DND-41 (cell line): Measurements from ENCODE around the gene POU6F2.

ENCODE experiments used
- ATAC-seq: fragments of 200-7000 bp; cut with Tn5 transposase; 3 replicates; pipeline ENCODE4 v1.9.1; 2021; ENCODE audit warnings: low read depth; ENCODE audit not compliant: insufficient read depth
- DNase-seq: peaks from one replicate; pipeline ENCODE4 v3.0.0-alpha.2; 2020
- H2AFZ ChIP-seq: 2 replicates; pipeline ENCODE4 v1.6.0; 2012; ENCODE audit warnings: low read depth, low read length
- H3K27ac ChIP-seq: 2 replicates; pipeline ENCODE4 v1.5.1; 2012; ENCODE audit warnings: low read length, inconsistent platforms
- H3K27me3 ChIP-seq: fragments of 200-600 bp; sonication (generic); 2 replicates; pipeline ENCODE4 v1.6.0; 2012; ENCODE audit warnings: low read length, mild to moderate bottlenecking, inconsistent platforms; ENCODE audit not compliant: insufficient read depth, poor library complexity
- H3K36me3 ChIP-seq: 2 replicates; pipeline ENCODE4 v1.5.1; 2012; ENCODE audit warnings: low read length, inconsistent platforms; ENCODE audit not compliant: insufficient read depth
- H3K4me1 ChIP-seq: 2 replicates; pipeline ENCODE4 v1.5.1; 2012; ENCODE audit warnings: mild to moderate bottlenecking, low read length; ENCODE audit not compliant: insufficient read depth
- H3K4me2 ChIP-seq: 2 replicates; pipeline ENCODE4 v1.6.0; 2012; ENCODE audit warnings: mild to moderate bottlenecking, moderate library complexity, low read length, inconsistent platforms; ENCODE audit not compliant: insufficient read depth
- H3K4me3 ChIP-seq, 2 experiments: fragments of 200-600 bp in 1 of 2; shearing (Covaris generic) in 1 of 2; 2 replicates each; pipeline ENCODE4 v1.5.1; 2012 to 2016; ENCODE audit warnings: inconsistent platforms in 2 of 2, low read length in 2 of 2, mild to moderate bottlenecking in 2 of 2, low read depth in 1 of 2, moderate library complexity in 1 of 2
- H3K79me2 ChIP-seq: 2 replicates; pipeline ENCODE4 v1.6.0; 2012; ENCODE audit warnings: low read length, inconsistent platforms; ENCODE audit not compliant: insufficient read depth
- H3K9ac ChIP-seq: 2 replicates; pipeline ENCODE4 v1.6.0; 2012; ENCODE audit warnings: low read depth, mild to moderate bottlenecking, inconsistent platforms, low read length, moderate library complexity
- H3K9me3 ChIP-seq: 2 replicates; pipeline ENCODE4 v1.5.1; 2012; ENCODE audit warnings: low read length, moderate library complexity, mild to moderate bottlenecking, inconsistent platforms; ENCODE audit not compliant: insufficient read depth, severe bottlenecking
- H4K20me1 ChIP-seq: 2 replicates; pipeline ENCODE4 v1.6.0; 2012; ENCODE audit warnings: low read length; ENCODE audit not compliant: insufficient read depth
- EZH2 ChIP-seq: IDR thresholded peaks from 3 replicates; pipeline ENCODE4 v1.6.1; 2012; ENCODE audit warnings: borderline replicate concordance, low read depth, mild to moderate bottlenecking, moderate library complexity, low read length, inconsistent platforms; ENCODE audit not compliant: severe bottlenecking
- TF ChIP-seq, protein P1 (sequence below): IDR thresholded peaks from 2 replicates; pipeline ENCODE4 v1.5.1; 2012; ENCODE audit warnings: borderline replicate concordance, low read length, moderate library complexity, mild to moderate bottlenecking; ENCODE audit not compliant: poor library complexity, severe bottlenecking; ENCODE audit errors: extremely low read depth

The POU6F2 gene

DNA sequence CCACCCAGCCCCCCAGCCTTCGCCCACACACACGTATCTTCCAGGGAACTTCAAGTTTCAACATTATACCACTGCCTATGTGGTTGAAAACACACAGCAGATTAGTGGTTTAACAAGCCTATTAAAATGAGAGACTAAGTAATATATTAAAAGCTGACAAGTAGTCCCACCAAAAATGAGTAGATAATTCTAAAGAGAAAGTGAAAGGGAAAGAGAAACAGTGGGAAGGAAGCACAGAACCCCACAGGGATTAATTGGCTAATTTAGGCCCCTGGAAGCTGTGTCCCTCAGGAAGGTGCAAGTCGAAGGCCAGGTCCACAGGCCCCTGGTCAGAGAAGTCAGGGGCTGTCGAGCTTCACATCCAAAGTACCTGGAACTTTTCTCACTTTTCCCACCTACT lies 378.0 kb downstream of the POU6F2 start:
- H3K27ac ChIP-seq = no peak overlapping the region

DNA sequence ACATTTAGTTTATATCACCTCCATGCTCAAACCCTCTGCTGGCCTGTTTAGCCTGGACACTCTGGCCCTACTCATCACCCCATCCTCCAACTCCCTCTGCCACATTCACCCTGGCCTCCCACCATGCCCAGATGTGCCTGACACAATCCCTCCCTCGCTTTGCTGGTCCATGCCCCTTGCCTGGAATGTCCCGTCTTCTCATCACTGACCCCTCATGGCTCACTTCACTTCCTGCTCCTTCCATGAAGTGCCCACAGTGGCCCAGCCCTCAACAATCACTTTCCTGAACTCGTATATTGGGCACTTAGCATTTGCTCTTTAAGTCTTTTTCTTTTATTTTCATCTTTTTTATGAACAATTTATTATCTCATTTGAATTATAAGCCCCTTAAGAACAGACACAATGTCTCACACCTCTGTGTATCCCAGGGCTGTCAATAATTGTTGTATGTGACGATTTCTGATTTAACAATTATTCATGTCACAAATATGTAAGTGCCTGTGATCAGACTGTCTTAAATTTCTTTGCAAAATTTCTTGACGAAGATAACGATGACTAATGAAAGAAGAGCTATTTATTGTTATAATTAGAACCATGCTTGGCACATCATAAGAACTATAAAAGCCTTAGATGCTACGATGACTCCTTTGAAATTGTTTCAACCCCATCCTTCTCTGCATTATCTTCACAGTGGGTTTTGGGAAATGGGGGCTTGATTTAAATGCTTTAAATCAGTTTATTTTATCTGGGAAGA lies 378.6 kb downstream of the POU6F2 start:
- peaks cover 20% of the 10 kb centered on the region for H3K27me3 ChIP-seq
- no peaks in the 10 kb centered on the region for H3K9me3 ChIP-seq
- H3K4me1 ChIP-seq = peaks cover 8% of the 10 kb centered on the region
- H4K20me1 ChIP-seq = no peaks in the 10 kb centered on the region
- H3K36me3 ChIP-seq = no peaks in the 10 kb centered on the region
- H3K27ac ChIP-seq = no peak overlapping the region
- H3K4me3 ChIP-seq = no peak overlapping the region
- TF ChIP-seq, protein P1, sequence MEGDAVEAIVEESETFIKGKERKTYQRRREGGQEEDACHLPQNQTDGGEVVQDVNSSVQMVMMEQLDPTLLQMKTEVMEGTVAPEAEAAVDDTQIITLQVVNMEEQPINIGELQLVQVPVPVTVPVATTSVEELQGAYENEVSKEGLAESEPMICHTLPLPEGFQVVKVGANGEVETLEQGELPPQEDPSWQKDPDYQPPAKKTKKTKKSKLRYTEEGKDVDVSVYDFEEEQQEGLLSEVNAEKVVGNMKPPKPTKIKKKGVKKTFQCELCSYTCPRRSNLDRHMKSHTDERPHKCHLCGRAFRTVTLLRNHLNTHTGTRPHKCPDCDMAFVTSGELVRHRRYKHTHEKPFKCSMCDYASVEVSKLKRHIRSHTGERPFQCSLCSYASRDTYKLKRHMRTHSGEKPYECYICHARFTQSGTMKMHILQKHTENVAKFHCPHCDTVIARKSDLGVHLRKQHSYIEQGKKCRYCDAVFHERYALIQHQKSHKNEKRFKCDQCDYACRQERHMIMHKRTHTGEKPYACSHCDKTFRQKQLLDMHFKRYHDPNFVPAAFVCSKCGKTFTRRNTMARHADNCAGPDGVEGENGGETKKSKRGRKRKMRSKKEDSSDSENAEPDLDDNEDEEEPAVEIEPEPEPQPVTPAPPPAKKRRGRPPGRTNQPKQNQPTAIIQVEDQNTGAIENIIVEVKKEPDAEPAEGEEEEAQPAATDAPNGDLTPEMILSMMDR = no peak
- TF ChIP-seq EZH2 = no peak
- ATAC-seq (no peak), DNase-seq (no peak)
- H3K4me2 ChIP-seq = no peak overlapping the region; the same call in 1 of the 2 replicates
- H3K79me2 ChIP-seq = no peaks in the 10 kb centered on the region
- H2AFZ ChIP-seq = no peak overlapping the region; the same call in 1 of the 2 replicates
- H3K9ac ChIP-seq = no peak overlapping the region

More for the DNA sequence above, 378.0 kb downstream of the POU6F2 start:
- Histone ChIP-seq H3K79me2 (no peaks in the 10 kb centered on the region), H3K4me1 (peaks cover 8% of the 10 kb centered on the region), H3K36me3 (no peaks in the 10 kb centered on the region), H3K9me3 (no peaks in the 10 kb centered on the region), H4K20me1 (no peaks in the 10 kb centered on the region), H2AFZ (peak overlapping the region; percentile 54), H3K4me2 (peak overlapping the region; percentile 32; the same call in 1 of the 2 replicates), H3K4me3 (no peak overlapping the region), H3K9ac (no peak overlapping the region), H3K27me3 (peaks cover 13% of the 10 kb centered on the region)
- ATAC-seq = peak; percentile 58; the same call in 2 of the 3 replicates
- DNase-seq = no peak
- TF ChIP-seq EZH2 = no peak
- TF ChIP-seq, protein P1 = no peak

GRCh38 chr7:39357648-39358047 lies 379.9 kb downstream of the POU6F2 start:
- no peaks in the 10 kb centered on the region for H3K36me3 ChIP-seq
- H3K27me3 ChIP-seq = peaks cover 26% of the 10 kb centered on the region
- ATAC-seq (no peak), DNase-seq (peak; percentile 10)
- no peaks in the 10 kb centered on the region for H4K20me1 ChIP-seq
- no peak overlapping the region for H3K4me3 ChIP-seq
- H3K4me2 ChIP-seq = no peak overlapping the region
- no peak overlapping the region for H3K9ac ChIP-seq
- no peak for TF ChIP-seq EZH2
- TF ChIP-seq, protein P1 = peak; percentile 52
- no peak overlapping the region for H2AFZ ChIP-seq
- H3K27ac ChIP-seq = no peak overlapping the region
- no peaks in the 10 kb centered on the region for H3K9me3 ChIP-seq
- H3K79me2 ChIP-seq = no peaks in the 10 kb centered on the region
- H3K4me1 ChIP-seq = peaks cover 8% of the 10 kb centered on the region
